NCI-H2029 (cell line): ENCODE measurements around the gene DOK6.
"Not testable (repeated sequence)": the region's sequence is repeated elsewhere in the genome, so short reads cannot be mapped to it uniquely, and the experiment has no call there.

Source experiments
- DNase-seq: peaks from one replicate; lab custom pipeline; 2025; lab: John Stamatoyannopoulos, UW

The DOK6 gene

GRCh38 chr18:69871363-69871762 lies 470.7 kb downstream of the DOK6 start:
- DNase-seq: no peak

DNA sequence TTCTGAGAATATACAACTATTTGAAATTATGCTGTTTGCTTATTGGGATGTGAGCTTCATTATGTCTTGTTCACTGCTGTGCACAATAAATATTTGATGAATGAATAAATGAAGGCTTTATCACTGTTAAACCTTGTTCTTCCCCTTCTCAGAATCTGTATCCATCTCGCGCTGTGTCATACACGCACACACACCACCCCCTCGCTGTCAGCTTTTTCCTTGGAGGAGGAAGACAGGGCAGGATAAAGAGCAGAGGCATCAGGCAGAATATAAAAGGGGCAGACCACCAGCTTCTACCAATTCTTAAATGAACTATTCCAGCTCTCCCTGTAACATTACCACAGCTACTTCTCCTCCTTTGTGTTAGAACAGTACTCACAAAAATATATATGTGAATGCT lies 472.0 kb downstream of the DOK6 start:
- DNase-seq: no peak

DNA sequence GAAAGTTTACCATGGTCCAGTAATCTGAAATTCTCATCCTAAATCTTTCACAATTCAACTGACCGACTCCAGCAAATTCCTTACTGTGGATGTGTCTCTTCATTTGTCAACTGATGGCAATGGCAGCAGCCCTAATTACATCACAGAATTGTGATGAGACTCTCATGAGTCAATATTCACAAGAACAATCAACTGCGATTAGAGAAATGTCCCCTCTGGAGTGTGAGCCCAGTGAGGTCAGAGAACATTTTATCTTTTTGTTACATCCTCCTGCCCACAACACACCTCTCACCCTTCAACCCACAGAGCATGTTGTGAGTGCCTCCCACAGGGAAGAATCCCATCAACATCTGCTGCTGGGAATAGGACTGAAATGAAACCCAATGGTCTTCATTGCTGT lies 473.4 kb downstream of the DOK6 start:
- no peak for DNase-seq

DNA sequence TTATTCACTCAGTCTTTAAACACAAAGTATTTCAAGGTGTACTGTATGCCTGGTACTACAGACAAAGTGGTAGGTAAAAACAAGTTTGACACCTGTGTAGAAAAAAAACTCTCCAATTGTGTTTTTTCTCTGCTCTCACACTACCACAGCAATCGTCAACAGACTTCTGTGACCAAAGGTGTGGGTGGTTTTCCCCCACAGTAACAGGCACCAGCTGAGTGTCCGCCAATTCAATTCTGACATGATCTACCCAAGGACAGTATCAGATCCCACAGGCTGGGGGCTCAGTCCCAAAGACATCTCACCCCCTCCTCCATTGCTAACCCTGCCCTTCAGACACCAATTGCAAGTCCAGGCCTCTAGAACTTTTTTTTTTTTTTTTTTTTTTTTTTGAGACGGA lies 475.8 kb downstream of the DOK6 start:
- DNase-seq: no peak

- no peak for DNase-seq
These were observed 477.7 kb downstream of the DOK6 start for GRCh38 chr18:69878213-69878933.

DNA sequence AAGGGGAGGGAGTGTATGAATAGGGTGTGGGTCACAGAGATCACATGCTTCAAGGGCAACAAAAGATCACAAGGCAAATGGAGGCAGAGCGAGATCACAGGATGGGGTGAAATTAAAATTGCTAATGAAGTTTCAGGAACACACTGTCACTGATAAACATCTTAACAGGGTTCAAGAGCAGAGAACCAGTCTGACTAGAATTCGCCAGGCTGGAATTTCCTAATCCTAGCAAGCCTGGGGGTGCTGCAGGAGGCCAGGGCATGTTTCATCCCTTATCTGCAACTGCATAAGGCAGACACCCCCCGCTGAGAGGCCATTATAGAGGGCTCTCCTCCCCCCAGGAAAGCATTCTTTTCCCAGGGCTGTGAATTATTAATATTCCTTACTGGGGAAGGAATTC lies 478.4 kb downstream of the DOK6 start:
- not testable (repeated sequence) for DNase-seq

- no peak for DNase-seq
These were observed 479.4 kb downstream of the DOK6 start for GRCh38 chr18:69880083-69880482.

GRCh38 chr18:69882965-69883668 lies 482.4 kb downstream of the DOK6 start:
- no peak for DNase-seq

DNA sequence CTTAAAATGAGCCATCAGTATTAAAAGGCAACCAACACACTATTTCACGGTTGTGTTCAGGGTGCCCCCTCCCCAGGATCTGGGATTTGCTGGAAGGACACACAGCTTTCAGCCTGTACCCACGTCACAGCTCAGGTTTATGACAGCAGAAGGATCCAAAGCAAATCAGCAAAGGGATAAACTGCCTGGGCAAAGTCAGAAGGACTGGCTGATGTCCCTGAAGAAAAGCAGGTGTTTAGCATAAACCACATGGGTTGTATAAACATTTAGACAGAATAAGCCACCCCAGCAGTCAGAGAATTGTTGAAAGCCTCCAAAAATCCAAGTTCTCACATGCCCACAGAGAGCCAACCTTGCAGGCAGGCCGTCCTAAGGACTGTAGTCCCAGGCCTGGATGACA lies 483.1 kb downstream of the DOK6 start:
- DNase-seq: no peak

DNA sequence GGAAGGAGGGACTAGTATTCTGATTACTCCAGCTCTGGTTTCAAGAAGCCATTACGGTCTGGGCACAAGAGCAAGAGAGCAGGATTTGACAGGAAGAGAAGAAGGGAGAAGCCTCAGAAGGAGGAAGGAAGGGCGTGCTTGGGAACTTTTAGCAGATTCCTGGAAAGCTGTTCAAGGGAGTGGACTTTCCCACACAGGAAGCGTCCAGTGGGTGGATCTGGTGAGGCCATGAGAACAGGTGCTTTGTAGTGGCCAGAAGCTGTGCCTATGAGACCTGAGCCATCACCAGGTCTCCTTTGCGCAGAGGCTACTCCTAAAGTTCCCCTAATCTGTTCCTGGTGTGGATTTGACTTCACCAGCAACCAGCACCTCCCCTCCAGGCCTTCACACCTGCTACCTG lies 484.7 kb downstream of the DOK6 start:
- DNase-seq: no peak

DNA sequence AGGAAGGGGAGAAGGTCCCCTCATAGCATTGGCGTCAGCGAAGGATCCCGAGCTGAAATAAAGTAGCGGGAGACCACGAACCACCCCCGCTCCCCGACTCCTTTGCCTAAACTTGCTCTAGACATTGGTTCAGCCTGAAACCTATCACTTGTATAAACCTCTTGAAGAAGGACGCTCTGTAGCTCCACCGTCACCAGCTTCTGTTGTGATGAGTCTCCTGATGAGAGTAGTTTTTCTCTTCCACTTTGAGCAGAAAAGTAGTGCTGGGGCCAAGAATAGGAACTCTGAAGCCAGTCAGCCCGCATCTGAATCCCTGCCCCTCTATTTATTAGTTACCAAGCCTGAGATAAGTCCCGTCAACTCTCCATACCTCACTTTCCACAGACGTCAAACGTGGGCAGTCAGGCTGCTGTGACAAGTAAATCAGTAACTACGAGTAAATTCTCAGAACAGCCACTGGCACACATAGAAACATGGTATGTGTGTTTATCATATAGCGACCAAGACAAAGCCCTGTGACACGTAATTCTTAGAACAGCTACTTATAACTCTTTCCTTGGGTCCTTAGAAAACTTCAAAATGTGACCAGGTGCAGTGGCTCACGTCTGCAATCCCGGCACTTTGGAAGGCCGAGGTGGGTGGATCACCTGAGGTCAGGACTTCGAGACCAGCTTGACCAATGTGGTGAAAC lies 485.3 kb downstream of the DOK6 start:
- no peak for DNase-seq

DNA sequence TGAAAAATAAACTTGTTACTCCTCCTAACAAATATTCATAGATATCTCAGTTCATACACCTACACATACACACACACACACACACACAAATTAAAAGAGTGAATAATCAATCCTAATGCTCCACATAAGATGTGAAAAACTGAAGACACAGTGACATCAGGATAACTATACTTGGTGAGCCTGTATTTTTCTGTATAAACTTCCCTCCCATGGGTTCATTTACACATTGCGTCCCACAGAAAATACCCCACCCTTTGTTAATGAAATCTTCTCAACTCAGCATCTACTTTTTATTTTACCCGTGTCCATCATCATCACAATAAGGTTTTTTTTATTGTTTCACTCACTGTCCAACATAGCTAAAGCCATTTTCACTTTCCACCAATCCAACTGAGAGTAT lies 486.6 kb downstream of the DOK6 start:
- no peak for DNase-seq

DNA sequence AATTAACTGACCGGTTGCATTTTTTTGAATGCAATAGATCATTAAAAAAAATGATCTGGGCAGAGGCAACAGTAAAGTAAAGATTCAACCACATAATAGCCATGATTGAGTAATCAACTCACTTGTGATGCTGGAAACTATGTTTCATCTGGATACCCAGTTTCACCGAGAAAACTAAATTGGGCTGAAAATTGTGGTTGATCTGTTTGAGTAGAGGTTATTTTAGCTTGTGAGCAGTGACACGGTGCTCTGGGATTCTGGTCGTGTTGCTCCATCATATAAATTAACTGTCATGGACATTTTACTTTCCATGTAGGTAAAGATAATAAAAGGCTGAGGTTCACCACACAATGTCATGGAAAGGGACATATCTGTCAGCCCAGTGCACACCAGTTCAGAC lies 488.3 kb downstream of the DOK6 start:
- no peak for DNase-seq

- no peak for DNase-seq
These were observed 489.9 kb downstream of the DOK6 start for GRCh38 chr18:69890558-69890957.

GRCh38 chr18:69894467-69894866 lies 493.8 kb downstream of the DOK6 start:
- no peak for DNase-seq

- no peak for DNase-seq
These were observed 494.7 kb downstream of the DOK6 start for GRCh38 chr18:69895066-69896047.

DNA sequence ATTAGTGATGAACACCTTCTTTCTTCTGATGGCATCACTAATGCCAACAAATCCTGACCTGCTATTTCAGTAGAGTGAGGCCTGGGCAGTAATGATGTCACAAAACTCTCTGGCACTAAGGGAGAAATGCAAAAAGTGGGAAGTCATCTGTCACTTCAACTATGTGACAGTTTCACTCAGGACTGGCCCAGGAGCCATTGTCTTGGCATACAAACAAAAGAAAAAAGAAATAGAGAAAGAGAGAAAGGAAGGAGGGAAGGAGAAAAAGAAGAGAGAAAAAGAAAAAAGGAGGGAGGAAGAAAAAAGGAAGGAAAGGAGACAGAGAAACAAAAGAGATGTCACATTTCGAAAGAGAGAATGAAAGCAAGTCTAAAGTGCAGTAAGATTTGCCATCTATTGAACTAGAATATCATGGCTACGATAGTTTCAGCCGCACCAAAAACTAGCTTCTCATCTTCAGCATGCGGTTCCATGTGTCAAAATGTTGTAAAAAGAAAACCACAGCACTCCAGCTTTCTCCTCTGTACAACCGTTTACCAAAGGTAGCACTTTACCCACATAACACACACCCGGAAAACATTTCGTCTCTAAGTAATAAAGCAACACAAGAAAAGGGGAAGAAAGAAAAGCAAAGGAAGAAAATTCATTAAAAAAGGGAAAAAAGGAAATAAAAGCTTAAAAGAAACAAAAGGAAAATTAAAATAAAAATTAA lies 496.9 kb downstream of the DOK6 start:
- DNase-seq: no peak

DNA sequence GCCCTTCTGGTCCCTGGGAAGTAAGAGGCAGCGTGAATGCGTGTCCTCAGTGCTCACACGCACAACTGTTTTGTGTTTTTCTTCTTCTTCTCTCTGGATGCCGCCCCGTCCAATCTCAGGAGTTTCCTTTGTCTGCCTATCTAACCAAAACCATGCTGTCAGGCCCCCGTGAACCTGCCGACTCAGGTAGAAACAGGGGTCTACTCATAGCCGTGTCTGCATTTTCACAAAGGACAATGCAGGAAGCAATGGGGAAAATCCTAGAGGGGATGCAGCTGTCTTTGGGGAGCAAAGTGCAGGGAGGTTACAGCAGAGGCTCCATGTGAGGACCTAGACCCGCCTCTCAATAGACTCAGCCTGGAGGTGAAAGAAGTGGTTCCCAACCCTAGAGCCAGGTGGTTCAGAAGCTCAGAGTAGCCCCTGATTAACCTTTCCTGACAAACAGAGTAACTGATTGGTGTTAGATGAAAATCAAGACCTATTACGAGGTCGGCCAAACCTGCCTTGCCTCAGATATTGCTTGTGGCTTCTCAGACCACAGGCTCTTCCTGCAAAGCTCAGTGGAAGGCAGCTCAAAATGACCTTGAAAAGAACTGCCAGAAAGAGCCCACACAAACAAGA lies 497.7 kb downstream of the DOK6 start:
- DNase-seq: no peak
